ENCODE measurements around the gene PLEKHN1. TPM values are rescaled to one million over a fixed set of nuclear protein-coding genes. Genes with fewer than 3 reads are reported as not detected.

PLEKHN1 gene
- total and polyA plus RNA-seq, 2 experiments from 2014 or later: 0.60 to 2.4 TPM

- WGBS (ENCODE audit: low lambda C conversion rate, missing lambda C conversion rate): 90% methylated on average over 13 of the region's 13 CpGs
- H3K36me3 ChIP-seq (replicated peaks; ENCODE audit: insufficient read depth, low read depth): no peaks in the 10 kb centered on the region
Observed at GRCh38 chr1:954927-955326, 11.4 kb upstream of the PLEKHN1 start.

DNA sequence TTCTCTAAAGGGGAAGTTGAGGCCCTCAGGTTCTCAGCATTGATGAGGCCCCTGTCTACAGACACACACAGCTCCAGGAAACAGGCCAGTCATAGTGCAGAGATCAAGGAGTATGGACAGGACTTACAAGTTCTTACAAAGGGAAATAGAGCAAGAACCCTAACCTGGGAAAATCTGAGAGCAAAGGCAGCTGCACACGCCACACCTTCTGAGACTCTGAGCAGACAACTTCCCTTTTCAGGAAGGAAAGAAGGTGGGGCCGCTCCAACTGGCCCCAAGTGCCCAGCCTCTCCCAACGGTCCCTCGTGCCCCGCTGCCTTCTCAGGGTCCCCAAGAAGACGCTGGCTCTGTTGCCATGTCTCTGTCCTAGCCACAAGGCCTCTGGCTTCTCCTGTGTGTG, 10.8 kb upstream of the PLEKHN1 start:
- H3K36me3 ChIP-seq (replicated peaks; ENCODE audit: insufficient read depth, low read depth): no peaks in the 10 kb centered on the region
- H3K4me1 ChIP-seq (ENCODE audit: insufficient read depth): peaks cover 3% of the 10 kb centered on the region
- TF ChIP-seq, protein P1, sequence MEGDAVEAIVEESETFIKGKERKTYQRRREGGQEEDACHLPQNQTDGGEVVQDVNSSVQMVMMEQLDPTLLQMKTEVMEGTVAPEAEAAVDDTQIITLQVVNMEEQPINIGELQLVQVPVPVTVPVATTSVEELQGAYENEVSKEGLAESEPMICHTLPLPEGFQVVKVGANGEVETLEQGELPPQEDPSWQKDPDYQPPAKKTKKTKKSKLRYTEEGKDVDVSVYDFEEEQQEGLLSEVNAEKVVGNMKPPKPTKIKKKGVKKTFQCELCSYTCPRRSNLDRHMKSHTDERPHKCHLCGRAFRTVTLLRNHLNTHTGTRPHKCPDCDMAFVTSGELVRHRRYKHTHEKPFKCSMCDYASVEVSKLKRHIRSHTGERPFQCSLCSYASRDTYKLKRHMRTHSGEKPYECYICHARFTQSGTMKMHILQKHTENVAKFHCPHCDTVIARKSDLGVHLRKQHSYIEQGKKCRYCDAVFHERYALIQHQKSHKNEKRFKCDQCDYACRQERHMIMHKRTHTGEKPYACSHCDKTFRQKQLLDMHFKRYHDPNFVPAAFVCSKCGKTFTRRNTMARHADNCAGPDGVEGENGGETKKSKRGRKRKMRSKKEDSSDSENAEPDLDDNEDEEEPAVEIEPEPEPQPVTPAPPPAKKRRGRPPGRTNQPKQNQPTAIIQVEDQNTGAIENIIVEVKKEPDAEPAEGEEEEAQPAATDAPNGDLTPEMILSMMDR (IDR thresholded peaks at IDR 0.05; ENCODE audit: poor library complexity): no peak
- TF ChIP-seq EZH2phosphoT487 (IDR thresholded peaks at IDR 0.05; ENCODE audit: low read depth, severe bottlenecking, unreplicated experiment) (no peak), EZH2 (IDR thresholded peaks at IDR 0.05; ENCODE audit: borderline replicate concordance) (no peak)
- H3K27me3 ChIP-seq: no peaks in the 10 kb centered on the region
- no peak overlapping the region for H3K4me3 ChIP-seq
- no peak overlapping the region for H3K4me2 ChIP-seq
- H2AFZ ChIP-seq: no peak overlapping the region
- no peaks in the 10 kb centered on the region for H3K9me3 ChIP-seq (ENCODE audit: low read depth)
- DNase-seq (ENCODE audit: low spot score): no peak
- H3K9me2 ChIP-seq (replicated peaks; ENCODE audit: insufficient read depth): no peaks in the 10 kb centered on the region
- WGBS (ENCODE audit: low lambda C conversion rate, missing lambda C conversion rate): 98% methylated on average over 6 of the region's 6 CpGs
- peaks cover 7% of the 10 kb centered on the region for H4K20me1 ChIP-seq (ENCODE audit: insufficient read depth, poor library complexity, severe bottlenecking)
- H3K79me2 ChIP-seq: peaks cover 20% of the 10 kb centered on the region
- no peak overlapping the region for H3K27ac ChIP-seq

More at GRCh38 chr1:954927-955326, 11.4 kb upstream of the PLEKHN1 start:
- H2AFZ ChIP-seq: no peak overlapping the region
- H3K79me2 ChIP-seq: peaks cover 20% of the 10 kb centered on the region
- H3K27ac ChIP-seq: no peak overlapping the region
- no peak overlapping the region for H3K4me3 ChIP-seq
- no peaks in the 10 kb centered on the region for H3K27me3 ChIP-seq
- no peaks in the 10 kb centered on the region for H3K9me2 ChIP-seq (replicated peaks; ENCODE audit: insufficient read depth)
- peaks cover 3% of the 10 kb centered on the region for H3K4me1 ChIP-seq (ENCODE audit: insufficient read depth)
- H4K20me1 ChIP-seq (ENCODE audit: insufficient read depth, poor library complexity, severe bottlenecking): peaks cover 7% of the 10 kb centered on the region
- no peak overlapping the region for H3K4me2 ChIP-seq
- DNase-seq (ENCODE audit: low spot score): no peak
- H3K9me3 ChIP-seq (ENCODE audit: low read depth): no peaks in the 10 kb centered on the region
- TF ChIP-seq EZH2 (IDR thresholded peaks at IDR 0.05; ENCODE audit: borderline replicate concordance) (no peak), EZH2phosphoT487 (IDR thresholded peaks at IDR 0.05; ENCODE audit: low read depth, severe bottlenecking, unreplicated experiment) (no peak)
- TF ChIP-seq, protein P1 (IDR thresholded peaks at IDR 0.05; ENCODE audit: poor library complexity): no peak

GRCh38 chr1:956636-957035, 9.6 kb upstream of the PLEKHN1 start:
- WGBS (ENCODE audit: low lambda C conversion rate, missing lambda C conversion rate): 99% methylated on average over 11 of the region's 11 CpGs
- peaks cover 3% of the 10 kb centered on the region for H3K4me1 ChIP-seq (ENCODE audit: insufficient read depth)
- no peaks in the 10 kb centered on the region for H3K9me2 ChIP-seq (replicated peaks; ENCODE audit: insufficient read depth)
- DNase-seq (ENCODE audit: low spot score): no peak
- no peak for TF ChIP-seq EZH2phosphoT487 (IDR thresholded peaks at IDR 0.05; ENCODE audit: low read depth, severe bottlenecking, unreplicated experiment)
- no peak for TF ChIP-seq EZH2 (IDR thresholded peaks at IDR 0.05; ENCODE audit: borderline replicate concordance)
- TF ChIP-seq, protein P1 (IDR thresholded peaks at IDR 0.05; ENCODE audit: poor library complexity): no peak
- H3K27ac ChIP-seq: no peak overlapping the region
- H3K4me3 ChIP-seq: no peak overlapping the region
- H4K20me1 ChIP-seq (ENCODE audit: insufficient read depth, poor library complexity, severe bottlenecking): peaks cover 7% of the 10 kb centered on the region
- peaks cover 20% of the 10 kb centered on the region for H3K79me2 ChIP-seq
- no peaks in the 10 kb centered on the region for H3K27me3 ChIP-seq
- H3K4me2 ChIP-seq: no peak overlapping the region
- H3K9me3 ChIP-seq (ENCODE audit: low read depth): no peaks in the 10 kb centered on the region
- no peak overlapping the region for H2AFZ ChIP-seq
- no peaks in the 10 kb centered on the region for H3K36me3 ChIP-seq (replicated peaks; ENCODE audit: insufficient read depth, low read depth)

All from hepatocyte (in vitro differentiated cells).